LNCAP (cell line): ENCODE results near the gene AADAT.

Experiments
- TF ChIP-seq, protein P1 (sequence below): fragments of 450-650 bp; IDR thresholded peaks from 2 replicates; pipeline ENCODE4 v1.5.1; 2017; ENCODE audit warnings: mild to moderate bottlenecking

AADAT gene

DNA sequence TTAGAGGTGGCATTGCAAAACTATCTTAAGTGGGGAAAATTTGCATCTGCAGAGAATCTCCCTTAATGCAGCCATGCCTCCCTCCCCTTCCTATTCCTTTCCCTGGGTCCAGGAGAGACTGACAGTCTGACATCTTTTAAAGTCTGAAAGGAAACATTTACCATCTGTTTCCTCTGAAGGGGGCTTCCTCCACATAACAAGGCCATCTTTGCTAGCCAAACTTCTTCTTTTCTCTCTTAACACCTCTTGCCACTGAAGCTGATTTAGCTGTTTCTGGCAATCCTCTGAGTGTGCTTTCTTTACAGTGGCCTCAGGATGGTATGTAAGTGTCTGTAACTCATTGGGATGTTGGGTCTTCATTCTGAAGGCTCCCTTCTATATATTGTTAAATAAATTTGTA lies 34.6 kb upstream of the AADAT start:
- TF ChIP-seq, protein P1, sequence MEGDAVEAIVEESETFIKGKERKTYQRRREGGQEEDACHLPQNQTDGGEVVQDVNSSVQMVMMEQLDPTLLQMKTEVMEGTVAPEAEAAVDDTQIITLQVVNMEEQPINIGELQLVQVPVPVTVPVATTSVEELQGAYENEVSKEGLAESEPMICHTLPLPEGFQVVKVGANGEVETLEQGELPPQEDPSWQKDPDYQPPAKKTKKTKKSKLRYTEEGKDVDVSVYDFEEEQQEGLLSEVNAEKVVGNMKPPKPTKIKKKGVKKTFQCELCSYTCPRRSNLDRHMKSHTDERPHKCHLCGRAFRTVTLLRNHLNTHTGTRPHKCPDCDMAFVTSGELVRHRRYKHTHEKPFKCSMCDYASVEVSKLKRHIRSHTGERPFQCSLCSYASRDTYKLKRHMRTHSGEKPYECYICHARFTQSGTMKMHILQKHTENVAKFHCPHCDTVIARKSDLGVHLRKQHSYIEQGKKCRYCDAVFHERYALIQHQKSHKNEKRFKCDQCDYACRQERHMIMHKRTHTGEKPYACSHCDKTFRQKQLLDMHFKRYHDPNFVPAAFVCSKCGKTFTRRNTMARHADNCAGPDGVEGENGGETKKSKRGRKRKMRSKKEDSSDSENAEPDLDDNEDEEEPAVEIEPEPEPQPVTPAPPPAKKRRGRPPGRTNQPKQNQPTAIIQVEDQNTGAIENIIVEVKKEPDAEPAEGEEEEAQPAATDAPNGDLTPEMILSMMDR = no peak

DNA sequence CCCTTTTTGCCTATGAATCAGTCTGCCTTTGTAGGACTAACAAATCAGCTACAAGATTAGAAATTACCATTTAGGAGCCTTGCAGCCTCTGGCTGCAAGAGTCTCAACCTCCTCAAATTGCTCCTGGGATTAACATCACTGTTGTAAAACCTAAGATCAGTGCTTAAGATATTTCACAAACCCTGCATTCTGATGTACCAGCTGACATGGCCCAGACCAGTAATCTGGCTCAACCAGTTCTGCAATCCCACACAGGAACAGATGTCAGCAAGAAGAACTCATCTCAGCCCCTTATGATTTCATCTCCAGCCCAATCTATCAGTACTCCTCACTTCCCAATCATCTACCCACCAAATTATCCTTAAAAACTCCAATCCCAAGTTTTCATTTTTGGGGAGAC lies 32.5 kb upstream of the AADAT start:
- TF ChIP-seq, protein P1 = no peak

DNA sequence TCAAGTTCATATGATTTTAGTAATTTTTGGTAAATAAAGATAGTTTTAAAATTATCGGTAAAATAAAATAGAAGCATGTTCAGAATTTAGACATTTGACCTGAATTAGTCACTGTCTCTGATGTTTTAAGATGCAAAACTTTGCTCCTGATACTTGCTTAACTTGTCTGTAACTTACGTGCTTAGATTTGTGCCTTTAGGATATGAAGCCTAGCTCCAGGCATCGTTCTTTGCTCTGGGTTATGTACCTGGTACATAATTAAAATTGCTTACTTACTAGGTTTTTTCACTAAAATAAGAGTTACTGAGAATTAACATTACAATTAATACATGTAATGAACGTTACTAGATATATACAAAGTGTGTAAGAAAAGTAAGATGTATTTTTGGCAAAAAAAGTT lies 24.9 kb upstream of the AADAT start:
- TF ChIP-seq, protein P1 = no peak

DNA sequence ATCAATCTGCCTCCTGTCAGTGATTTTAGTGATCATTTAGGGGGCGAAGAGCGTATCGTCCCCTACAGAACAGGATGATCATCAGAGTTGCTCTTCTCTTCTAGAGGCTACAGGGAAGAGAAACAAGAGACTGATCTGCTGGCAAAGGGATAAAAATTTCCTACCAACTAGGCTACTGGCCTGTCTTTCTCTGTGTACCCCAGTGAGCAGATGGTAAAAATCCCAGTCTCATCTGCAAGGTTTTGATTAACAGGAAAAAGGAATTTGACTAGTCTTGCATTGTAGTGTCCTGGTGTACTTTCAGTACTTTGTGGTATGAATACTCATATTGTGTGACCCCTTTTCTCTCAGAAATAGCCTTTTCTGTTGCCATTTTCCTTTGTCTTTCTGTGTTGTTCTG lies 21.8 kb upstream of the AADAT start:
- TF ChIP-seq, protein P1 = no peak

DNA sequence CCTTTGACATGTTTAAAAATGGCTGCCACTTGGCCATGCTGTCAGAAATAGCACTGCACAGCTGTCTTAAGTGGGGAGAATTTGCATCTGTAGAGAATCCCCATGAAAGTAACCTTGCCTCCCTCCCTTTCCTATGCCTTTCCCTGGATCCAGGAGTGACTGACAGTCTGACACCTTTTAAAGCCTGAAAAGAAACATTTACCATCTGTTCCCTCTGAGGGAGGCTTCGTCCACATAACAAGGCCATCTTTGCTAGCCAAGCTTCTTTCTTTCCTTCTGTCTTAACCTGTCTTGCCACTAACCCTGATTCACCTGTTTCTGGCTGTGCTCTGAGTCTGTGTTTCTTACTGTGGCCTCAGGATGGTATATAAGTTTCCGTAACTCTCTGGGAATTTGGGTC lies 21.3 kb upstream of the AADAT start:
- TF ChIP-seq, protein P1 = no peak

DNA sequence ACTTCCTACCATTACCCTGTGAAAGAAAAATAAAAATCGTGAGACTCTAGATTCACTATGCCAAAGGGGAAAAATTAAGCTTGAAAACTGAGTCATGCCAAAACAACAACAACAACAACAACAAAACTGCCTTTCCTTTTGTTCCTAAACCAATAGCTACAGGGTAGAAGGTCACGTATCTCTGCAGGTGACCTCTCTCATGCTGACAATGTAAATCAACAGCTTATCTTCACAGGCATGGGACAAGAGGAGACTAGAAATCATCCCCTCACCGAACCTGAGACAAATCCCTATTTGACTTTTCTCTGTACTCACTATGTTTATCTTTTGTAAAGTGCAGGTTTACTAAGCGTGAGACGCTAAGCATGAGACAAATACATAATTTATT lies 20.5 kb upstream of the AADAT start:
- TF ChIP-seq, protein P1 = no peak

DNA sequence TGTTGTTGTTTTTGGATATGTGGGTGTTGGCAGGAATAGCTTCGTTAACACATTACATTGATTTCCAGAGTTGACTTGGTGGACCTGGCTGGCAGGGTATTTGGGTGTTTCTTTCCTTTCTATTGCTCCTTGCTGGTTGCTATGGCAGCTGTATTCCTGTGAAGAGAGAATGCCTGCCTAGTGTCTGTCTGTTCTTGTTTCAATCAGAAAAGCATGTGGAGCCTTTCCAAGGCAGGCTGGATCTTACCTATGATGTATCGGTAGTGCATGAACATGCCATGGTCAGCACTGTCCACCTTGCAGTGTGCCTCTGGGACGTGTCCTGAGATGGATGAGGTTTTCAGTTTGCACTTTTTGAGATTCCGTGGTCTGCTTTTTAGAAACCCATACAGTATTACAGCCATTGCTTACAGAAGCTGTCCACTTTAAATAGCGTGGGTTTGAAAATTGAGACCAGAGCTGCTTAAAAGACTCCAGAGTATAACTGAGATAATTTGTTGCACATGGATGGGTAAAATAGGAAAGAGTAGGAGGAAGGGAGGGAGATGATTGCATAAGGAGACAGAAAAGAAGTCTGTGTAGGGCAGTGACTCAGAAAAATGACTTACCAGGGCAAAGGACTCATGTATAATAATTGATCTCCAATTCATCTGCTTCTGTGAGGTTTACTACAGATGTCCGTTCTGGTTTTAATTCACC lies 20.0 kb upstream of the AADAT start:
- TF ChIP-seq, protein P1 = no peak

DNA sequence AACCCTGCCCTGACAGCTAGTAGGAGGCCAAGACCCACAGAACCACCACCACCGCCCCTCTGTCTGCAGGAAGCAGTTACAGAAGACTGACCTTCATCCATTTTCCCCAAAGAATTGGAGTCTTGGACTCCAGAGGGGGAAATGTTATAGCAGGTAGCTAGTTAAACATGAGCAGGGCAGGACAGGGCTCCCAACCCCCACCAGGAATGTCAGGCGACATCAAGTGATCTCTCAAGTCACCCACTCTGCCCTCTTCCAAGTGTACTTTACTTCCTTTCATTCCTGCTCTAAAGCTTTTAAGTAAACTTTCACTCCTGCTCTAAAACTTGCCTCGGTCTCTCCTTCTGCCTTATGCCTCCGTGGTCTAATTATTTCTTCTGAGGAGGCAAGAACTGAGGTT lies 17.1 kb upstream of the AADAT start:
- TF ChIP-seq, protein P1 = no peak
